H9 (cell line): ENCODE results near the gene GOLT1A. TPM values are rescaled to one million over a fixed set of nuclear protein-coding genes. Genes with fewer than 3 reads are reported as not detected.

Experiments used
- DNase-seq: peaks from one replicate; pipeline ENCODE4 v3.0.0-alpha.2; 2017
- H2AFZ ChIP-seq: one replicate; pipeline ENCODE4 v1.6.1; 2013; ENCODE audit warnings: mild to moderate bottlenecking, low read length, control low read depth, moderate library complexity
- H2AK5ac ChIP-seq: 2 replicates; pipeline ENCODE4 v1.6.1; 2013; ENCODE audit warnings: low read length, control low read depth, mixed read lengths; ENCODE audit not compliant: insufficient read length
- H2BK120ac ChIP-seq: one replicate; pipeline ENCODE4 v1.6.1; 2013; ENCODE audit warnings: low read depth, mild to moderate bottlenecking, low read length, control low read depth, inconsistent platforms; ENCODE audit not compliant: poor library complexity, severe bottlenecking
- H2BK12ac ChIP-seq: 2 replicates; pipeline ENCODE4 v1.6.1; 2013; ENCODE audit warnings: low read length, control low read depth, mixed read lengths, low read depth; ENCODE audit not compliant: insufficient read length
- H2BK15ac ChIP-seq: 2 replicates; pipeline ENCODE4 v1.6.1; 2013; ENCODE audit warnings: low read depth, low read length, control low read depth
- H2BK20ac ChIP-seq: one replicate; pipeline ENCODE4 v1.6.1; 2013; ENCODE audit warnings: low read depth, mild to moderate bottlenecking, low read length, control low read depth, inconsistent platforms; ENCODE audit not compliant: poor library complexity, severe bottlenecking
- H2BK5ac ChIP-seq: 2 replicates; pipeline ENCODE4 v1.6.1; 2013; ENCODE audit warnings: low read length, control low read depth, mixed read lengths; ENCODE audit not compliant: insufficient read length
- H3K14ac ChIP-seq: 2 replicates; pipeline ENCODE4 v1.6.1; 2013; ENCODE audit warnings: low read length, control low read depth; ENCODE audit not compliant: insufficient read depth
- H3K18ac ChIP-seq: 2 replicates; pipeline ENCODE4 v1.6.1; 2013; ENCODE audit warnings: low read depth, mild to moderate bottlenecking, mixed read lengths, low read length, control low read depth; ENCODE audit not compliant: insufficient read length
- H3K23ac ChIP-seq: 2 replicates; pipeline ENCODE4 v1.6.1; 2013; ENCODE audit warnings: low read length, control low read depth, mixed read lengths, low read depth; ENCODE audit not compliant: insufficient read length
- H3K23me2 ChIP-seq: 2 replicates; pipeline ENCODE4 v1.6.1; 2013; ENCODE audit warnings: low read depth, mild to moderate bottlenecking, mixed read lengths, low read length, control low read depth; ENCODE audit not compliant: insufficient read length, poor library complexity, severe bottlenecking
- H3K27ac ChIP-seq: 2 replicates; pipeline ENCODE4 v1.5.1; 2013; ENCODE audit warnings: low read length, control low read depth, mixed read lengths, low read depth; ENCODE audit not compliant: insufficient read length
- H3K27me3 ChIP-seq: 2 replicates; pipeline ENCODE4 v1.6.1; 2013; ENCODE audit warnings: low read length, control low read depth, inconsistent platforms; ENCODE audit not compliant: insufficient read depth
- H3K4ac ChIP-seq: 2 replicates; pipeline ENCODE4 v1.6.1; 2013; ENCODE audit warnings: low read depth, mild to moderate bottlenecking, control low read depth, inconsistent platforms, low read length, moderate library complexity
- H3K4me1 ChIP-seq: 2 replicates; pipeline ENCODE4 v1.6.1; 2013; ENCODE audit warnings: low read length, control low read depth, inconsistent platforms; ENCODE audit not compliant: insufficient read depth
- H3K4me2 ChIP-seq: 2 replicates; pipeline ENCODE4 v1.6.1; 2013; ENCODE audit warnings: low read length, control low read depth, mixed read lengths; ENCODE audit not compliant: insufficient read length, insufficient read depth
- H3K56ac ChIP-seq: 2 replicates; pipeline ENCODE4 v1.6.1; 2013; ENCODE audit warnings: low read depth, mild to moderate bottlenecking, mixed read lengths, low read length, control low read depth; ENCODE audit not compliant: insufficient read length
- H3K79me1 ChIP-seq: 2 replicates; pipeline ENCODE4 v1.6.1; 2013; ENCODE audit warnings: low read depth, mild to moderate bottlenecking, moderate library complexity, low read length, control low read depth, inconsistent platforms; ENCODE audit not compliant: insufficient read depth, poor library complexity, severe bottlenecking
- H3K79me2 ChIP-seq: 2 replicates; pipeline ENCODE4 v1.6.1; 2013; ENCODE audit warnings: low read length, control low read depth, inconsistent platforms; ENCODE audit not compliant: insufficient read depth
- H3K9ac ChIP-seq: 2 replicates; pipeline ENCODE4 v1.6.1; 2013; ENCODE audit warnings: low read length, control low read depth, mixed read lengths; ENCODE audit not compliant: insufficient read length; ENCODE audit errors: extremely low read depth
- H3K9me3 ChIP-seq: one replicate; pipeline ENCODE4 v1.6.1; 2013; ENCODE audit warnings: low read depth, low read length, inconsistent platforms; ENCODE audit not compliant: control insufficient read depth
- H3T11ph ChIP-seq: one replicate; pipeline ENCODE4 v1.6.1; 2013; ENCODE audit warnings: mild to moderate bottlenecking, low read length, control low read depth, inconsistent platforms
- H4K20me1 ChIP-seq: one replicate; pipeline ENCODE4 v1.6.1; 2013; ENCODE audit not compliant: control insufficient read depth, insufficient read length, insufficient read depth
- H4K5ac ChIP-seq: 2 replicates; pipeline ENCODE4 v1.6.1; 2013; ENCODE audit warnings: low read depth, mild to moderate bottlenecking, mixed read lengths, low read length, control low read depth; ENCODE audit not compliant: insufficient read length
- H4K8ac ChIP-seq: replicated peaks from 2 replicates; pipeline ENCODE4 v1.6.1; 2013; ENCODE audit warnings: low read length, control low read depth, mixed read lengths, low read depth; ENCODE audit not compliant: insufficient read length
- H4K91ac ChIP-seq: 2 replicates; pipeline ENCODE4 v1.6.1; 2013; ENCODE audit warnings: low read depth, mild to moderate bottlenecking, moderate library complexity, mixed read lengths, low read length, control low read depth; ENCODE audit not compliant: insufficient read length
- H3K27ac Mint-ChIP-seq, 3 experiments: 2 replicates in 2 of 3; 3 replicates in 1 of 3; pipeline ENCODE4 v1.8.0; 2020 to 2021; ENCODE audit warnings: mixed read lengths in 3 of 3, mild to moderate bottlenecking in 1 of 3, moderate library complexity in 1 of 3
- H3K27me3 Mint-ChIP-seq: 2 replicates; pipeline ENCODE4 v1.8.0; 2021; ENCODE audit warnings: low read depth, mild to moderate bottlenecking, moderate library complexity, mixed read lengths
- H3K36me3 Mint-ChIP-seq, 3 experiments: 2 replicates in 2 of 3; 3 replicates in 1 of 3; pipeline ENCODE4 v1.8.0; 2020 to 2021; ENCODE audit warnings: low read depth in 3 of 3, mixed read lengths in 3 of 3; ENCODE audit not compliant: insufficient read depth in 1 of 3
- H3K4me1 Mint-ChIP-seq, 2 experiments: 2 replicates each; pipeline ENCODE4 v1.8.0; 2020; ENCODE audit warnings: mixed read lengths in 2 of 2
- H3K4me3 Mint-ChIP-seq, 2 experiments: 2 replicates in 1 of 2; 3 replicates in 1 of 2; pipeline ENCODE4 v1.8.0; 2020 to 2021; ENCODE audit warnings: mild to moderate bottlenecking in 2 of 2, mixed read lengths in 2 of 2, moderate library complexity in 1 of 2
- H3K9me3 Mint-ChIP-seq, 2 experiments: 2 replicates in 1 of 2; 3 replicates in 1 of 2; pipeline ENCODE4 v1.8.0; 2020; ENCODE audit warnings: mild to moderate bottlenecking in 2 of 2, mixed read lengths in 2 of 2, moderate library complexity in 1 of 2
- WGBS: extraction: QIAGEN DNeasy Blood & Tissue Kit; methylation state at CpG from one replicate; pipeline ENCODE4 v1.1.7; 2013; ENCODE audit warnings: missing lambda C conversion rate, low lambda C conversion rate, mixed read lengths; ENCODE audit not compliant: insufficient read length; ENCODE audit errors: extremely low coverage; 5-methylcytosine and 5-hydroxymethylcytosine counted together
- total RNA-seq: library from RNA; stranded (reverse); gene quantifications from 2 replicates; pipeline ENCODE4 v1.2.1, GENCODE V29; 2021
- TF ChIP-seq, protein P1 (sequence below): fragments of 200-600 bp; sonication (generic); conservative IDR thresholded peaks from 3 replicates; pipeline ENCODE4 v1.8.0; 2021; ENCODE audit warnings: antibody characterized with exemption, mild to moderate bottlenecking

The GOLT1A gene
- total RNA-seq, 1 experiment from 2014 or later, result 4.2 TPM

DNA sequence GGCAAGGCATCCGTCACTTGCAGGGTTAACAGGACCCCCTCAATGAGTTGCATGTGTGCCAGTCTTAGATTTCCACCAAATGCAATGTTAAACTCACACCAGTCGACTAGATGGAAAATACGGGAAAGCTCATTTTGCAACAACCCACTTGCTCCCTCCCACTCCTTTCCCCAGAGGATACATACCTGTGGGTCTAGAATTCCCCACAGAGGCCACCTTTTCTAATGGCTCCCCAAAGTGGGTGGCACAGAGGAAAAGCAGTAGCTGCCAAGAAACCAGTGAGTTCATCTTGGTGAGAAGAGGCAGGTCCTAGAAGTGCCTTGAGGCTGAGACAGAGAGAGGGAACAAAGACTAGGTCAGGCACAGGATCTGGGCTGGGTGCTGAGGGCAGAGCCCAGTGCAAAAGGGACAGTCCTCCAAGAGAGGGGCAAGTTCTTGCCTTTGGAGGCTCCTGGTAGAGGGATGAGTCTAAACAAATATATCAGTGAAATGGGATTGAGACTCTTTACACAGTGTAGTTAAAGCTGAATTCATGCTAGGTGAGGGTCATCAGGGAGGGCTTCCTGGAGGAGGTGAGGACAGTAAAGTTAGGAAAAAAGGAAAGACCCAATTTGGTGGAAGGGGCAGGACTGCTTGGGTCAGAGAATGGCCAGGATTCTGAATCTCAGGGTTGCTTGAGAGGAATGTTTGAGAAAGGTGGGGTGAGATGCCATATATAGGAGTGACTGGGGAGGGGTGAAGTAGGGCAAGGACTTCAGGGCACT, 21.0 kb downstream of the GOLT1A start:
- Histone ChIP-seq H3K14ac (no peak overlapping the region), H3K9ac (no peak overlapping the region), H3K9me3 (no peaks in the 10 kb centered on the region), H3K4me1 (no peaks in the 10 kb centered on the region), H4K91ac (no peak overlapping the region), H2BK15ac (no peak overlapping the region), H2BK5ac (no peak overlapping the region), H3K79me2 (no peaks in the 10 kb centered on the region), H3K27me3 (peaks cover 2% of the 10 kb centered on the region; the same call in 1 of the 2 replicates), H3K4me2 (no peak overlapping the region), H2BK12ac (no peak overlapping the region), H3T11ph (no peak overlapping the region), H3K18ac (no peak overlapping the region), H4K20me1 (no peaks in the 10 kb centered on the region), H2BK120ac (no peak overlapping the region), H2AK5ac (no peak overlapping the region), H3K27ac (no peak overlapping the region), H2BK20ac (no peak overlapping the region), H3K56ac (no peak overlapping the region), H4K5ac (no peak overlapping the region), H3K23me2 (no peaks in the 10 kb centered on the region), H2AFZ (no peak overlapping the region), H3K79me1 (no peaks in the 10 kb centered on the region), H3K4ac (no peak overlapping the region), H3K23ac (no peak overlapping the region), H4K8ac (no peak overlapping the region)
- peaks cover 0 to 5% of the 10 kb centered on the region in 2 experiments; a peak in 1 of 5 replicates for H3K9me3 Mint-ChIP-seq
- no peak overlapping the region for H3K27ac Mint-ChIP-seq
- peaks cover 65% of the 10 kb centered on the region for H3K27me3 Mint-ChIP-seq
- no CpG with 5 or more reads among the region's 3 CpGs for WGBS
- H3K4me1 Mint-ChIP-seq, result peaks cover 12 to 15% of the 10 kb centered on the region in 2 experiments
- no peak for DNase-seq
- H3K4me3 Mint-ChIP-seq, result no peak overlapping the region
- no peaks in the 10 kb centered on the region; a peak in 2 of 7 replicates for H3K36me3 Mint-ChIP-seq
- TF ChIP-seq, protein P1, sequence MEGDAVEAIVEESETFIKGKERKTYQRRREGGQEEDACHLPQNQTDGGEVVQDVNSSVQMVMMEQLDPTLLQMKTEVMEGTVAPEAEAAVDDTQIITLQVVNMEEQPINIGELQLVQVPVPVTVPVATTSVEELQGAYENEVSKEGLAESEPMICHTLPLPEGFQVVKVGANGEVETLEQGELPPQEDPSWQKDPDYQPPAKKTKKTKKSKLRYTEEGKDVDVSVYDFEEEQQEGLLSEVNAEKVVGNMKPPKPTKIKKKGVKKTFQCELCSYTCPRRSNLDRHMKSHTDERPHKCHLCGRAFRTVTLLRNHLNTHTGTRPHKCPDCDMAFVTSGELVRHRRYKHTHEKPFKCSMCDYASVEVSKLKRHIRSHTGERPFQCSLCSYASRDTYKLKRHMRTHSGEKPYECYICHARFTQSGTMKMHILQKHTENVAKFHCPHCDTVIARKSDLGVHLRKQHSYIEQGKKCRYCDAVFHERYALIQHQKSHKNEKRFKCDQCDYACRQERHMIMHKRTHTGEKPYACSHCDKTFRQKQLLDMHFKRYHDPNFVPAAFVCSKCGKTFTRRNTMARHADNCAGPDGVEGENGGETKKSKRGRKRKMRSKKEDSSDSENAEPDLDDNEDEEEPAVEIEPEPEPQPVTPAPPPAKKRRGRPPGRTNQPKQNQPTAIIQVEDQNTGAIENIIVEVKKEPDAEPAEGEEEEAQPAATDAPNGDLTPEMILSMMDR, result no peak
